ENCODE results near the gene CETN1.

GRCh38 chr18:617970-618504, 37.9 kb downstream of the CETN1 start:
- no peak for TF ChIP-seq SALL2 (tag by site-specific recombination; IDR thresholded peaks at IDR 0.05; ENCODE audit: borderline replicate concordance)
- no peak for TF ChIP-seq ZNF624 (tag by site-specific recombination; IDR thresholded peaks at IDR 0.05)
- TF ChIP-seq, protein P1, sequence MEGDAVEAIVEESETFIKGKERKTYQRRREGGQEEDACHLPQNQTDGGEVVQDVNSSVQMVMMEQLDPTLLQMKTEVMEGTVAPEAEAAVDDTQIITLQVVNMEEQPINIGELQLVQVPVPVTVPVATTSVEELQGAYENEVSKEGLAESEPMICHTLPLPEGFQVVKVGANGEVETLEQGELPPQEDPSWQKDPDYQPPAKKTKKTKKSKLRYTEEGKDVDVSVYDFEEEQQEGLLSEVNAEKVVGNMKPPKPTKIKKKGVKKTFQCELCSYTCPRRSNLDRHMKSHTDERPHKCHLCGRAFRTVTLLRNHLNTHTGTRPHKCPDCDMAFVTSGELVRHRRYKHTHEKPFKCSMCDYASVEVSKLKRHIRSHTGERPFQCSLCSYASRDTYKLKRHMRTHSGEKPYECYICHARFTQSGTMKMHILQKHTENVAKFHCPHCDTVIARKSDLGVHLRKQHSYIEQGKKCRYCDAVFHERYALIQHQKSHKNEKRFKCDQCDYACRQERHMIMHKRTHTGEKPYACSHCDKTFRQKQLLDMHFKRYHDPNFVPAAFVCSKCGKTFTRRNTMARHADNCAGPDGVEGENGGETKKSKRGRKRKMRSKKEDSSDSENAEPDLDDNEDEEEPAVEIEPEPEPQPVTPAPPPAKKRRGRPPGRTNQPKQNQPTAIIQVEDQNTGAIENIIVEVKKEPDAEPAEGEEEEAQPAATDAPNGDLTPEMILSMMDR (tag by site-specific recombination; IDR thresholded peaks at IDR 0.05), result no peak
- TF ChIP-seq ZNF521 (tag by site-specific recombination; IDR thresholded peaks at IDR 0.05), result no peak
- no peak for TF ChIP-seq ZNF791 (tag by site-specific recombination; IDR thresholded peaks at IDR 0.05)
- no peak for TF ChIP-seq ZNF10 (tag by site-specific recombination; IDR thresholded peaks at IDR 0.05)
- no peak for TF ChIP-seq KLF8 (tag by site-specific recombination; IDR thresholded peaks at IDR 0.05)
- TF ChIP-seq SETDB1 (IDR thresholded peaks at IDR 0.05; ENCODE audit: insufficient read length, low read length), result no peak
- TF ChIP-seq ZNF561 (tag by site-specific recombination; IDR thresholded peaks at IDR 0.05; ENCODE audit: borderline replicate concordance), result no peak
- TF ChIP-seq, protein P2, sequence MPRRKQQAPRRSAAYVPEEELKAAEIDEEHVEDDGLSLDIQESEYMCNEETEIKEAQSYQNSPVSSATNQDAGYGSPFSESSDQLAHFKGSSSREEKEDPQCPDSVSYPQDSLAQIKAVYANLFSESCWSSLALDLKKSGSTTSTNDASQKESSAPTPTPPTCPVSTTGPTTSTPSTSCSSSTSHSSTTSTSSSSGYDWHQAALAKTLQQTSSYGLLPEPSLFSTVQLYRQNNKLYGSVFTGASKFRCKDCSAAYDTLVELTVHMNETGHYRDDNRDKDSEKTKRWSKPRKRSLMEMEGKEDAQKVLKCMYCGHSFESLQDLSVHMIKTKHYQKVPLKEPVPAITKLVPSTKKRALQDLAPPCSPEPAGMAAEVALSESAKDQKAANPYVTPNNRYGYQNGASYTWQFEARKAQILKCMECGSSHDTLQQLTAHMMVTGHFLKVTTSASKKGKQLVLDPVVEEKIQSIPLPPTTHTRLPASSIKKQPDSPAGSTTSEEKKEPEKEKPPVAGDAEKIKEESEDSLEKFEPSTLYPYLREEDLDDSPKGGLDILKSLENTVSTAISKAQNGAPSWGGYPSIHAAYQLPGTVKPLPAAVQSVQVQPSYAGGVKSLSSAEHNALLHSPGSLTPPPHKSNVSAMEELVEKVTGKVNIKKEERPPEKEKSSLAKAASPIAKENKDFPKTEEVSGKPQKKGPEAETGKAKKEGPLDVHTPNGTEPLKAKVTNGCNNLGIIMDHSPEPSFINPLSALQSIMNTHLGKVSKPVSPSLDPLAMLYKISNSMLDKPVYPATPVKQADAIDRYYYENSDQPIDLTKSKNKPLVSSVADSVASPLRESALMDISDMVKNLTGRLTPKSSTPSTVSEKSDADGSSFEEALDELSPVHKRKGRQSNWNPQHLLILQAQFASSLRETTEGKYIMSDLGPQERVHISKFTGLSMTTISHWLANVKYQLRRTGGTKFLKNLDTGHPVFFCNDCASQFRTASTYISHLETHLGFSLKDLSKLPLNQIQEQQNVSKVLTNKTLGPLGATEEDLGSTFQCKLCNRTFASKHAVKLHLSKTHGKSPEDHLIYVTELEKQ (tag by site-specific recombination; IDR thresholded peaks at IDR 0.05; ENCODE audit: borderline replicate concordance), result no peak
- no peak for TF ChIP-seq ZBTB8A (tag by site-specific recombination; IDR thresholded peaks at IDR 0.05)
- TF ChIP-seq, protein P3, sequence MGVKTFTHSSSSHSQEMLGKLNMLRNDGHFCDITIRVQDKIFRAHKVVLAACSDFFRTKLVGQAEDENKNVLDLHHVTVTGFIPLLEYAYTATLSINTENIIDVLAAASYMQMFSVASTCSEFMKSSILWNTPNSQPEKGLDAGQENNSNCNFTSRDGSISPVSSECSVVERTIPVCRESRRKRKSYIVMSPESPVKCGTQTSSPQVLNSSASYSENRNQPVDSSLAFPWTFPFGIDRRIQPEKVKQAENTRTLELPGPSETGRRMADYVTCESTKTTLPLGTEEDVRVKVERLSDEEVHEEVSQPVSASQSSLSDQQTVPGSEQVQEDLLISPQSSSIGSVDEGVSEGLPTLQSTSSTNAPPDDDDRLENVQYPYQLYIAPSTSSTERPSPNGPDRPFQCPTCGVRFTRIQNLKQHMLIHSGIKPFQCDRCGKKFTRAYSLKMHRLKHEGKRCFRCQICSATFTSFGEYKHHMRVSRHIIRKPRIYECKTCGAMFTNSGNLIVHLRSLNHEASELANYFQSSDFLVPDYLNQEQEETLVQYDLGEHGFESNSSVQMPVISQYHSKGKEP (tag by site-specific recombination; IDR thresholded peaks at IDR 0.05), result no peak
